ENCODE measurements around the gene JCAD. TPM values are rescaled to one million over a fixed set of nuclear protein-coding genes. Genes with fewer than 3 reads are reported as not detected.

Gene JCAD
- total RNA-seq, 1 experiment from 2014 or later = 10.0 TPM

DNA sequence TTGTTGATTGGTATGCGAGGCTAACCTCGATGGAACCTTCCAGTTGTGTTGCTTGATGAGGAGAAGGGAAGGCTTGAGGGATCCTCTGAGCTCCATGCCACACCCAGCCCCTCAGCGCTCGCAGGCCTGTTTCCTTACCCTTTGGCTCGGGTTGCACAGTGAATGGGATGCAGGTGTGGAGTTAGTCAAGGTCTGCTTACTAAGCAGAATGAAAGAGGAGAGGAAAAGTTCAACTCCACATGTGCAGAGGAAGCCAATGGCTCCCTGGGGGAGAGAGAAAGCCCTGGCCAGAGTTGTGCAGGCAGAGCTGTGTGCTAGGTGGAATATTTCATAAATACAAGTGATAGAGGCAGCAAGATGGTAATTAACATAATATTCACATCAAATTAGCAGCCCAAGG lies 85.5 kb downstream of the JCAD start:
- Histone ChIP-seq H3K4me3 (ENCODE audit: low read depth, low read length) (no peak overlapping the region), H3K36me3 (ENCODE audit: control insufficient read depth, insufficient read depth, low read length) (no peaks in the 10 kb centered on the region), H3K27me3 (replicated peaks; ENCODE audit: control insufficient read depth, insufficient read depth, low read length) (no peaks in the 10 kb centered on the region), H3K4me1 (no peaks in the 10 kb centered on the region), H3K9me3 (peaks cover 7% of the 10 kb centered on the region; the same call in 1 of the 2 replicates)
- ChIA-PET CTCF (no interaction called here), POLR2A (no interaction called here)
- Mint-ChIP-seq H3K4me1 (ENCODE audit: low read depth, unreplicated experiment) (no peaks in the 10 kb centered on the region), H3K9me3 (ENCODE audit: unreplicated experiment) (peaks cover 20% of the 10 kb centered on the region), H3K36me3 (ENCODE audit: insufficient read depth, unreplicated experiment) (no peaks in the 10 kb centered on the region), H3K27ac (ENCODE audit: unreplicated experiment) (no peak overlapping the region), H3K27me3 (ENCODE audit: insufficient read depth, unreplicated experiment) (no peaks in the 10 kb centered on the region), H3K4me3 (ENCODE audit: unreplicated experiment) (no peak overlapping the region)
- DNase-seq = no peak
- BruUV-seq (replicated peaks) = no TSS peak
- TF ChIP-seq, protein P1, sequence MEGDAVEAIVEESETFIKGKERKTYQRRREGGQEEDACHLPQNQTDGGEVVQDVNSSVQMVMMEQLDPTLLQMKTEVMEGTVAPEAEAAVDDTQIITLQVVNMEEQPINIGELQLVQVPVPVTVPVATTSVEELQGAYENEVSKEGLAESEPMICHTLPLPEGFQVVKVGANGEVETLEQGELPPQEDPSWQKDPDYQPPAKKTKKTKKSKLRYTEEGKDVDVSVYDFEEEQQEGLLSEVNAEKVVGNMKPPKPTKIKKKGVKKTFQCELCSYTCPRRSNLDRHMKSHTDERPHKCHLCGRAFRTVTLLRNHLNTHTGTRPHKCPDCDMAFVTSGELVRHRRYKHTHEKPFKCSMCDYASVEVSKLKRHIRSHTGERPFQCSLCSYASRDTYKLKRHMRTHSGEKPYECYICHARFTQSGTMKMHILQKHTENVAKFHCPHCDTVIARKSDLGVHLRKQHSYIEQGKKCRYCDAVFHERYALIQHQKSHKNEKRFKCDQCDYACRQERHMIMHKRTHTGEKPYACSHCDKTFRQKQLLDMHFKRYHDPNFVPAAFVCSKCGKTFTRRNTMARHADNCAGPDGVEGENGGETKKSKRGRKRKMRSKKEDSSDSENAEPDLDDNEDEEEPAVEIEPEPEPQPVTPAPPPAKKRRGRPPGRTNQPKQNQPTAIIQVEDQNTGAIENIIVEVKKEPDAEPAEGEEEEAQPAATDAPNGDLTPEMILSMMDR (IDR thresholded peaks at IDR 0.05; ENCODE audit: insufficient read depth in 1 of 2, low read depth in 1 of 2, low read length in 1 of 2, severe bottlenecking in 1 of 2, unreplicated experiment in 1 of 2) = no peak
- intact Hi-C loops (cut with micrococcal nuclease; ENCODE audit: unreplicated experiment) = no loop called here

DNA sequence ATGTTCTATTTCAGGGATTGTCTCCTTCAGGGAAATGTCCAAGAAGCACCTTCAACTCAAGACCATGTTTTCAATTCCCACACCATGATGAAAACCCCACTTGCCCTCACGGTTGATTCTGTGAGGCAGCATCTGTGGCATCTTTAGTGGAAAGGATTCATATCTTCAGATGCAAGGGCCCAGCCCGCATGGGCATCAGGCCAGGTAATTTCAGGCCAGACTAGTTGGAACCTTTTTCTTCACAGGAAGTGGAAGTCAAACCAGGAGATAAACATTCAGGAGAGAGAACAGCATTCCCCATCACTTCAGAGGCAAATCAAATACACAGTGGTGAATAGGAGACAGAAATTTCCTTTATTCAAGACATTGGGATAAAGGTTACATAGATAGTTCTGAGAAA lies 88.8 kb downstream of the JCAD start:
- no peak for DNase-seq
- H3K27me3 Mint-ChIP-seq (ENCODE audit: insufficient read depth, unreplicated experiment) = no peaks in the 10 kb centered on the region
- no peak overlapping the region for H3K4me3 Mint-ChIP-seq (ENCODE audit: unreplicated experiment)
- H3K4me1 Mint-ChIP-seq (ENCODE audit: low read depth, unreplicated experiment) = no peaks in the 10 kb centered on the region
- H3K9me3 Mint-ChIP-seq (ENCODE audit: unreplicated experiment) = peaks cover 20% of the 10 kb centered on the region
- H3K9me3 ChIP-seq = peaks cover 7% of the 10 kb centered on the region; the same call in 1 of the 2 replicates
- BruUV-seq (replicated peaks) = no TSS peak
- H3K36me3 Mint-ChIP-seq (ENCODE audit: insufficient read depth, unreplicated experiment) = no peaks in the 10 kb centered on the region
- no peak overlapping the region for H3K27ac Mint-ChIP-seq (ENCODE audit: unreplicated experiment)
- intact Hi-C loops (cut with micrococcal nuclease; ENCODE audit: unreplicated experiment) = no loop called here
- TF ChIP-seq, protein P1 (IDR thresholded peaks at IDR 0.05; ENCODE audit: insufficient read depth in 1 of 2, low read depth in 1 of 2, low read length in 1 of 2, severe bottlenecking in 1 of 2, unreplicated experiment in 1 of 2) = no peak
- H3K4me3 ChIP-seq (ENCODE audit: low read depth, low read length) = no peak overlapping the region
- ChIA-PET CTCF (no interaction called here), POLR2A (no interaction called here)
- H3K36me3 ChIP-seq (ENCODE audit: control insufficient read depth, insufficient read depth, low read length) = no peaks in the 10 kb centered on the region
- no peaks in the 10 kb centered on the region for H3K4me1 ChIP-seq
- no peaks in the 10 kb centered on the region for H3K27me3 ChIP-seq (replicated peaks; ENCODE audit: control insufficient read depth, insufficient read depth, low read length)

DNA sequence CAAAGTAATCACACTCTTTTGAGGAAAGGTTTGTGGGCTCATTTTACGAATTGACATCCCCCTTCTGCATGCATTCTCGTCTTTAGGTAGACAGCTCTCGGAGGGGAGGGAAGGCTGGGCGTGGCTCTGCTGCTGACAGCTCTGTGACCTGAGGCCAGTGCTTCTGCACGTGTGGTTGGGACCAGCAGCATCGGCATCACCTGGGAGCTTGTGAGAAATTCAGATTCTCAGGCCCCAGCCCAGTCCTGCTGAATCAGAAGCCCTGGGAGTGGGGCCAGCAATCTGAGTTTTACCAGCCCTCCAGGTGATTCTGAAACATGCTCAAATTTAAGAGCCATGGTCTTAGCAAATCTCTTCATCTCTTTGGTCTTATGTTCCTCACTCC lies 89.4 kb downstream of the JCAD start:
- H3K9me3 Mint-ChIP-seq (ENCODE audit: unreplicated experiment) = peaks cover 15% of the 10 kb centered on the region
- no peaks in the 10 kb centered on the region for H3K27me3 Mint-ChIP-seq (ENCODE audit: insufficient read depth, unreplicated experiment)
- H3K36me3 Mint-ChIP-seq (ENCODE audit: insufficient read depth, unreplicated experiment) = no peaks in the 10 kb centered on the region
- DNase-seq = no peak
- no peaks in the 10 kb centered on the region for H3K27me3 ChIP-seq (replicated peaks; ENCODE audit: control insufficient read depth, insufficient read depth, low read length)
- BruUV-seq (replicated peaks) = no TSS peak
- no peaks in the 10 kb centered on the region for H3K4me1 Mint-ChIP-seq (ENCODE audit: low read depth, unreplicated experiment)
- H3K4me3 ChIP-seq (ENCODE audit: low read depth, low read length) = no peak overlapping the region
- intact Hi-C loops (cut with micrococcal nuclease; ENCODE audit: unreplicated experiment) = no loop called here
- no peaks in the 10 kb centered on the region for H3K4me1 ChIP-seq
- H3K4me3 Mint-ChIP-seq (ENCODE audit: unreplicated experiment) = no peak overlapping the region
- ChIA-PET CTCF (no interaction called here), POLR2A (no interaction called here)
- no peaks in the 10 kb centered on the region for H3K36me3 ChIP-seq (ENCODE audit: control insufficient read depth, insufficient read depth, low read length)
- TF ChIP-seq, protein P1 (IDR thresholded peaks at IDR 0.05; ENCODE audit: insufficient read depth in 1 of 2, low read depth in 1 of 2, low read length in 1 of 2, severe bottlenecking in 1 of 2, unreplicated experiment in 1 of 2) = no peak
- H3K27ac Mint-ChIP-seq (ENCODE audit: unreplicated experiment) = no peak overlapping the region
- H3K9me3 ChIP-seq = peaks cover 7% of the 10 kb centered on the region; the same call in 1 of the 2 replicates
